Mononuclear cell (primary cell): ENCODE results near the gene TGM4. TPM values are rescaled to one million over a fixed set of nuclear protein-coding genes. Genes with fewer than 3 reads are reported as not detected.

Experiments used
- H3K27me3 ChIP-seq: 2 replicates; pipeline ENCODE4 v1.6.0; 2011; ENCODE audit warnings: low read length, control low read depth; ENCODE audit not compliant: insufficient read depth
- H3K4me1 ChIP-seq: 2 replicates; pipeline ENCODE4 v1.5.1; 2011; ENCODE audit warnings: mild to moderate bottlenecking, low read length, control low read depth; ENCODE audit not compliant: insufficient read depth
- H3K4me3 ChIP-seq: 2 replicates; pipeline ENCODE4 v1.5.1; 2011; ENCODE audit warnings: mild to moderate bottlenecking, low read length, moderate library complexity
- H3K9me3 ChIP-seq: 2 replicates; pipeline ENCODE4 v1.5.1; 2011; ENCODE audit warnings: low read depth, mild to moderate bottlenecking, control low read depth, low read length
- total RNA-seq: library from RNA; depleted of rRNA; stranded (reverse); fragments of >200 nt; gene quantifications from one replicate; pipeline ENCODE4 v1.2.3, GENCODE V29; 2012

Gene TGM4
- total RNA-seq, 1 donor, result not detected

DNA sequence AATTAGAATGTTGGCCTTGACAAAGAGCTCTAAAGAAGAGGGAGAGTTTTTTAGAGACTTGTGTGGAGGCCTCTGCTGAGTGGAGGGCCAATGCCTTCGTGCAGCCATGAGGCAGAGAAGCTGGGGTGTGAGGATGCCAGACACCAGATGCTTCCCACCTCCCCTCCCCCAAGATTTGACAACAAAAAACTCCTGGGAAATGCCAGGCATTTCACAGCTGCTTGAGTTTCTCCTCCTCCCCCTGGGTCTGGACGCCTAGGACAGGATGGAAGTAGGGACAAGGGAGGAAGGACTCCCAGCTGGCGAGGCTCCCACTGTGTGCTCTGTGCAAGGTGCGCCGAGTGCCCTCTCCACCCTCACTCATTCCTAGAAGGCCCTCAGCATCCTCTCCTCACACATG lies 20.1 kb downstream of the TGM4 start:
- Histone ChIP-seq H3K9me3 (no peaks in the 10 kb centered on the region), H3K4me3 (no peak overlapping the region), H3K4me1 (no peaks in the 10 kb centered on the region), H3K27me3 (no peaks in the 10 kb centered on the region)

DNA sequence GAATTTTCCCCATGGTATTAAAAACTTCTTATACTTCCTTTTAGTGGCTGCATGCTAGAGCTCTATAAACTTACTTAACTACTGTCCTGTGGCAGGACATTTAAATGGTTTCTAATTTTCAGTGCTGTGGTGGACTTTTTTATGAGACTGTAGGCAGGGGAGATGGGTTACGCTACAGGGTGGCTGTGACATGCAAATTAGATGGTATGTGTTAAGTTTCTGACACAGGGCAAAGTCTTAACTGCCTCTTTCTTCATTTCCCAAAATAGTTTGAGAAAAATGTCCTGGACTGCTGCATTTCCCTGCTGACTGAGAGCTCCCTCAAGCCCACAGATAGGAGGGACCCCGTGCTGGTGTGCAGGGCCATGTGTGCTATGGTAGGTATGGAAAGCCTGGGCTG lies 22.0 kb downstream of the TGM4 start:
- Histone ChIP-seq H3K9me3 (no peaks in the 10 kb centered on the region), H3K27me3 (no peaks in the 10 kb centered on the region), H3K4me3 (no peak overlapping the region), H3K4me1 (no peaks in the 10 kb centered on the region)

DNA sequence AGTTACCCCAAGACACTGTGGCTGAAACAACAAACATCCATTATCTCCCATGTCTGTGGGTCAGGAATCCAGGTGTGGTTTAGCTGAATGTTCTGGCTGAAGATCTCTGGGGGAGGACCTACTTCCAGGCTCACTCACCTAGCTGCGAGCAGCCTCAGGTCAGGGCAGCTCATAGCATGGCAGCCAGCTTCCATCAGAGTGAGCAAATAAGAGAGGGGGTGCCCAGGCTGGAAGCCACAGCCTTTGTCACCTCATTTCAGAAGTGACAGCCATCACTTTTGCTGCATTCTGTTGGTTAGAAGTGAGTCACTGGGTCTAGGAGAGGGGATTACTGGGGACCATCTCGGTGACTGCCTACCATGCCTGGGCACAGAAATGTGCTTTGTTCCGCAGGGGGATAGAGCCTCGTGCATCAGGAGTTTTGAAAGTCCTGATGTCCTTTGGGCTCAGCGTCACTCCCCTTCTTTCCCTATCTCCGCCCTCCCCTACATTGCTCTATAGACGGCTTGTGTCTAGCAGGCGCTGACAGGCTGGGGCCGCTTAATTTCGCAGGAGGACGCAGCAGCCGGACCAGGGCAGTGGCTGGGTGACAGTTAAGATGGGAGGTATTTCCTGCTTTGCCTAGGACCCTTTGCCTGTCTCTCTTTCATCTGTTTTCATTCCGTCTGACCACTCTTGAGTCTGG lies 25.4 kb downstream of the TGM4 start:
- Histone ChIP-seq H3K9me3 (no peaks in the 10 kb centered on the region), H3K4me1 (no peaks in the 10 kb centered on the region), H3K4me3 (no peak overlapping the region), H3K27me3 (no peaks in the 10 kb centered on the region)

DNA sequence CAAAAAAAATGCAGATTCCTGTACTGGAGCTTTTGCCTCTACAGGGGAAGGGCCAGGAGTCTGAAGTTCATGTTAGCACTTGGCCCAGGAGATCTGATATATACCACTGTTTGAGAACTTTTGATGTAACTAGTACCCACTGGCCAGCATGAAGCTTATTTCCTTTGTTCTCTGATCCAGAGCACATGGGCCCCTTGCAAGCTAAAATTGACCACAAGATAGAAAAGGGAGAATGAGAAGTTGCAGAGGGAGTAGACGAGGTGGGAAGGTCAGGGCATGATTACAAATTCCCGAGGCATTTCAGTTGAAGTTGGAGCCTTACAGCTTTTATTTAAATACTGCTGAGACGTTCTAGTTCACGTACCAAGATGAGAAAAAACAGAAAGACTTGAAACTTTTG lies 28.2 kb downstream of the TGM4 start:
- Histone ChIP-seq H3K9me3 (no peaks in the 10 kb centered on the region), H3K27me3 (no peaks in the 10 kb centered on the region), H3K4me3 (no peak overlapping the region), H3K4me1 (no peaks in the 10 kb centered on the region)

DNA sequence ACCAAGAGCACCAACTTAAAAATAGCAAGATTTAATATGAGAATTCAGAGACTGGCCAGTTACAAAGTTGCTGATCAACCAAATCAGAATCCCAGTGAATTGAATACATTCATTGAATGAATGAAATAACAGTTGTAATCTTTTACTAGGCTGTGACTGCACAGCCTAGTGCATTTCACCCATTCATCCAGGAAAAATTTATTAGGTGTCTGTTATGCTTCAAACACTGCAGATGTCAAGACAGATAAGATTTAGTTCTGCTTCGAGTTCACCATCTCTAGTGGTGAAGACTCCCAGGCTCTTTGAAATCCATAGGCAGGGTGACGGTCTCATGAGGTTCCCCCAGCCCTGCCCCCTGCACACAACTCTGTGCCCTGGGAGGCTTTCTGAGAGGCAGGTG lies 28.9 kb downstream of the TGM4 start:
- no peaks in the 10 kb centered on the region for H3K9me3 ChIP-seq
- no peak overlapping the region for H3K4me3 ChIP-seq
- no peaks in the 10 kb centered on the region for H3K4me1 ChIP-seq
- no peaks in the 10 kb centered on the region for H3K27me3 ChIP-seq

DNA sequence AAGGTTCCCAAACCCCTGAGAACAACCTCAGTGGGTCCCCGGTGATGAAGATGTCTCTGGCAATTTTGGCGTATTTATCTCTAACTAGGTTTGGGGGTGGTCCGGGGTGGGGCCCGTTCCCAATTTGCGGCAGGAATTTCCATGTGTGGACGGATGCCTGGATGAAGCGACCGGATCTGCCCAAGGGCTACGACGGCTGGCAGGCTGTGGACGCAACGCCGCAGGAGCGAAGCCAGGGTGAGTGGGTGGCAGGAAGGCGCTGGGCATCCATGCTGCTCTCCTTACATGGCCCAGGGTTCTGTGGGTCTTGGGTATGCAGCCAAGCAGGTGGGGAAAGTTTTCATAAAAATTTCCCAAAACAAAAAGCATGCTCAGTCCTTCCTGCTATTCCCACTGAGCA lies 29.3 kb downstream of the TGM4 start:
- H3K4me3 ChIP-seq, result no peak overlapping the region
- H3K9me3 ChIP-seq, result no peaks in the 10 kb centered on the region

DNA sequence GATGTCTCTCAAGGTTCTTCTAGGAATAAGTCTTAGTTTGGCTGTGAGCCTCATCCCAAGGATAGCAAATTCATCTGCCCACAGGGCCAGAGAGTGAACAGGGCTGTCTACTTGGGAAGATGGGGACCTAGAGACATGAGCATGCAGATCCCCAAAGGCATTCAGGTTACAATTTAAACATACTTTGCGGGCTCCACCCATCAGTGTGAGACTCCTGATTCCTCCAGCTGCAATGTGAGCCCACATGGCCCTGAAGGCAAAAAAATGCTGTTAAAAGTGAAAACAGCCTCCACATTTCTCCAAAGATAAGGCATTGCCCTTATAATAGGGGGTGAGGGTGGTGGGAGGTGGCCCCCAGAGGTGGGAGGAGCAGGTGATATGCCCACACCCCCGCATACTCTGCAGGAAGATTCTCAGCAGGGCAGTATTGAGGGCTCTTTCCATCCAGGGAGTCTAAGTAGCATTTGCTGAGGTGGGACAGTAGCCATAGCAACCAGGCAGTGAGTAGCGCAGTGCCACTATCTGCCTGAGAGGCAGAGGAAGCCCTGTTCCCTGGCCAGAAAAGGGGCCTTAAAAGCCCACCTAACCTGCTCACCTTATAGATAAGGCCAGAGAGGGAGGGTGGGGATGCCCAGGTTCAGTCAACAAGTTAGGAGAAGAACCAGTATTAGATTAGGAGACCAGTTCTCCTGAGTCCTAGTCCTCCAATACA lies 31.2 kb downstream of the TGM4 start:
- H3K4me1 ChIP-seq, result no peaks in the 10 kb centered on the region
- no peaks in the 10 kb centered on the region for H3K9me3 ChIP-seq
- H3K4me3 ChIP-seq, result no peak overlapping the region
- peaks cover 8% of the 10 kb centered on the region for H3K27me3 ChIP-seq

More for the DNA sequence above, 29.3 kb downstream of the TGM4 start:
- Histone ChIP-seq H3K27me3 (peaks cover 1% of the 10 kb centered on the region), H3K4me1 (no peaks in the 10 kb centered on the region)

DNA sequence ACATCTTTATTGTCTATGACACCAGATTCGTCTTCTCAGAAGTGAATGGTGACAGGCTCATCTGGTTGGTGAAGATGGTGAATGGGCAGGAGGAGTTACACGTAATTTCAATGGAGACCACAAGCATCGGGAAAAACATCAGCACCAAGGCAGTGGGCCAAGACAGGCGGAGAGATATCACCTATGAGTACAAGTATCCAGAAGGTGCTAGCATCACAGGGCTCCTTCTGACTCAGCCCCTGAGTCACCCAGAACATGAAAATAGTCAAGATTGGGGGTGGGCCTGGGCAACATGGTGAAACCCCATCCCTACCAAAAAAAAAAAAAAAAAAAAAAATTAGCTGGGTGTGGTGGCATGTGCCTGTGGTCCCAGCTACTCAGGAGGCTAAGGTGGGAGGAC lies 32.6 kb downstream of the TGM4 start:
- Histone ChIP-seq H3K27me3 (peaks cover 8% of the 10 kb centered on the region), H3K9me3 (no peaks in the 10 kb centered on the region), H3K4me1 (no peaks in the 10 kb centered on the region), H3K4me3 (no peak overlapping the region)

DNA sequence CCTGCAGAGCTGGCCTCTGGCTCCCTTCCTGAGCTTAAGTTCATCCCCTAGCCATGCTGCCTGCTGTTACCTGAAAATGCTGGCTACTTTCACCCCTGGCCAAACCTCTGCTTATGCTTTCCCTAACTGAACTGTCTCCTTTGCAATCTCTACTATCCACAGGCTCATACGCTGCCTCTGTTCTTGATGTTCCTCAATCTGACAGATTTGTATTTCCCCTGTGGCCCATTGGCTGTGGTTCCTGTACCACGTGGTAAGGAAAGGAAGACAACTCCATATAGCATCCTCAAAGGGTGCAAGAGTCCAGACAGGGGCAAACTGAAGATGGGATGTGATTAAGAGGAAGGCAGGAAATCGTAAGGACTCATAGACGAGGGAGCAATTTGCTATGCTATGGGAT lies 33.2 kb downstream of the TGM4 start:
- Histone ChIP-seq H3K27me3 (peaks cover 8% of the 10 kb centered on the region), H3K4me3 (no peak overlapping the region), H3K4me1 (no peaks in the 10 kb centered on the region), H3K9me3 (no peaks in the 10 kb centered on the region)

DNA sequence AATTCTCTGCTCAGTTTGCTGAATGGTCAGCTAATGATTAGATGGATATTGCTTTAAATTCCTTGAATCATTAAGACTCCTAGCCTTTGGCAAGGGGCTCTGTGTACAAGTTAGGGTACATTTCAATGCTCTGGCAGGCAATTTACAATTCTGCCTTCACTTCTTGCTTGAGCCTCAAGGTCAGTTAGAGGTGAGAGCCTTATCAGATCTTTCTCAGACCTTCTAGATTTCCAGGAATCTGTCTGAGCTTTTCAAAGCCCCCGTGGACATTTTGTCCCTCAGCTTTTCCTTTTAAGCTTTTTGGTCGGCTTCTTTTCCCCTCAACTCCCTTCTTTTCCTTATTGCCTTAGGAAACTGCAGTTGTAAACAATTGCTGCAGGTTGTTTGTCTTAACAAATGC lies 34.7 kb downstream of the TGM4 start:
- Histone ChIP-seq H3K9me3 (no peaks in the 10 kb centered on the region), H3K4me3 (no peak overlapping the region), H3K4me1 (no peaks in the 10 kb centered on the region), H3K27me3 (peaks cover 8% of the 10 kb centered on the region)

DNA sequence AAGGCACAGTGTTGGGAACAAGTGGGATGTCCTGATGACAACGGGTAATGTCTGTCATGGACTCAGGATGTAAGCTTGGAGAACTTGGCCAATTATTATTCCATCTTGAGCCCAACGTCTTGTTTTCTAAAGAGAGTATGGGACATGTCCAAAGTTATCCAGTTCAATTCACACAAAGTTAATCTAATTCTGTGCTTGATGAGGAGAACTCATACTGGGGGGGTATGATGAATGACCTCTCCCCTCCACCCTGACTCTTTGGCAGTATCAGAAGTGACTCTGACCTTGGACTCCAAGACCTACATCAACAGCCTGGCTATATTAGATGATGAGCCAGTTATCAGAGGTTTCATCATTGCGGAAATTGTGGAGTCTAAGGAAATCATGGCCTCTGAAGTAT lies 36.3 kb downstream of the TGM4 start:
- Histone ChIP-seq H3K4me3 (no peak overlapping the region), H3K9me3 (no peaks in the 10 kb centered on the region), H3K4me1 (no peaks in the 10 kb centered on the region), H3K27me3 (peaks cover 8% of the 10 kb centered on the region)

DNA sequence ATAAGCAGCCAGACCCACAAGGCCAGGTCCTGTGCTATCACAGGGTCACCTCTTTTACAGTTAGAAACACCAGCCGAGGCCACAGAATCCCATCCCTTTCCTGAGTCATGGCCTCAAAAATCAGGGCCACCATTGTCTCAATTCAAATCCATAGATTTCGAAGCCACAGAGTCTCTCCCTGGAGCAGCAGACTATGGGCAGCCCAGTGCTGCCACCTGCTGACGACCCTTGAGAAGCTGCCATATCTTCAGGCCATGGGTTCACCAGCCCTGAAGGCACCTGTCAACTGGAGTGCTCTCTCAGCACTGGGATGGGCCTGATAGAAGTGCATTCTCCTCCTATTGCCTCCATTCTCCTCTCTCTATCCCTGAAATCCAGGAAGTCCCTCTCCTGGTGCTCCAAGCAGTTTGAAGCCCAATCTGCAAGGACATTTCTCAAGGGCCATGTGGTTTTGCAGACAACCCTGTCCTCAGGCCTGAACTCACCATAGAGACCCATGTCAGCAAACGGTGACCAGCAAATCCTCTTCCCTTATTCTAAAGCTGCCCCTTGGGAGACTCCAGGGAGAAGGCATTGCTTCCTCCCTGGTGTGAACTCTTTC lies 39.6 kb downstream of the TGM4 start:
- Histone ChIP-seq H3K4me3 (no peak overlapping the region), H3K4me1 (no peaks in the 10 kb centered on the region), H3K27me3 (peaks cover 4% of the 10 kb centered on the region), H3K9me3 (no peaks in the 10 kb centered on the region)

DNA sequence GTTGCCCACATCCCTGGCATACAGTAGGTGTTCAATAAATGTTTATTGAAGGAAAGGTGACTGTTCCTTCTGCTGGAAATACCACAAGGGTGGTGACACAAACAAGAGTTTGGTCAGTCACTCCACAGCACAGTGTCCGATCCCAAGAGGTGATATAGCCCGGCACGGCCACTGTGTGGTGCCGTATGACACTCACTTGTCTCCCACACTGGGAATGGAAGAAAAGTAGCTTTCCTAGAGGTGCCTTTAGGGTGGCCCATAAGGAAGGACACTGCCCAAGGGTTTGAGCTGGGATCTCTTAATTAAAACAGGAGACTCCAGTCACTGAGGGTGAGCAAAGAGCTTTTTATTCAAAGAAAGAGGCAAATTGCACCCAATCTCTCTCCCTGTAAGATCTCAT lies 40.5 kb downstream of the TGM4 start:
- Histone ChIP-seq H3K27me3 (no peaks in the 10 kb centered on the region), H3K4me1 (no peaks in the 10 kb centered on the region), H3K9me3 (no peaks in the 10 kb centered on the region), H3K4me3 (no peak overlapping the region)

DNA sequence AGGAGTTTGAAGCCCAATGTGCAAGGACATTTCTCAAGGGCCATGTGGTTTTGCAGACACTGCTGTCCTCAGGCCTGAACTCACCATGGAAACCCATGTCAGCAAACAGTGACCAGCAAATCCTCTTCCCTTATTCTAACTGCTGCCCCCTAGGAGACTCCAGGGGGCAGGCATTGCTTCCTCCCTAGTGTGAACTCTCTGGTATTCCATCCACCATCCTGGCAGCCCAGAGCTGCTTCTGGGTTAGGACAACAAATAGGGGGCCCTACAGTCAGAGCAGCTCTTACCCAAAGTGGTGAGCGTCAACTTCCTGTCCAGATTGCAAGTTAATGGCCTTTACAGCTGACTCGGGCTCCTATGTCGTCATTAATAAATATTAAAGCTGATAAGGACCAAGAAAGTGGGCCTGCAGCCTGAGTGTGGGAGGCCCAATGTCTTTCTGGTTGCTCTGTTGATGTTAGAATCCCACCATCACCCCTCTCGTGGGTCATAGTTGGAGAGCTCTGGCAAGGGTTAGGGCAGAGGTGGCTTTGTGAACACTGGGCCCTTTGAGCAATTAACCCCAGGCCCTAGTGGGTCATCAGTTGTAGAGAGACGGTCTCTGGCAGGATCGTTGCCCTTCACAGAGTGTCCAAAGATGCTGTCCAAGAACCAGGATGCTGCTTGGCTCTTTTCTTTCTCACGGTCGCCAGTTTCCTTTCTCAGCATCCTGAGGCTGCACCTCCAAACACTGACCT lies 41.5 kb downstream of the TGM4 start:
- H3K4me1 ChIP-seq, result no peaks in the 10 kb centered on the region
- H3K27me3 ChIP-seq, result no peaks in the 10 kb centered on the region
- H3K4me3 ChIP-seq, result no peak overlapping the region
- H3K9me3 ChIP-seq, result no peaks in the 10 kb centered on the region

DNA sequence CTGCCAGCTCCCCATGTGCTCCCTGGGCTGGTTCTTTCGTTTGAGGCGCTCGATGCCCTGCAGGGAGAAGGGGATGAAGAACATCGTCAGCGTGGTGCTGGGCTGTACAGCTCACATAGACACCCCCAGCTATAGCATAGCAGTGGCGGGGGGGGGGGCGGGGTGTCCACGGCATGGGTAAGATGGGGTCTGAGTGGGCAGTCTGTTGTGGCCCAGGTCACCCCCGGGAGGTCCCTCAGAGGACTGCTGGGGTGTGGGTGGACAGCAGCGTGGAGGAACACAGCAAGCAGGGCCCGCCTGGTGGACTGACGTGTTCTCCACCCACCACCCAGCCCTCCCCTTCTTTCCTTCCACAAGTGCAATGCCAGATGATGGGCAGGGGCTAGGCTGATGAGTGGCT lies 43.7 kb downstream of the TGM4 start:
- no peaks in the 10 kb centered on the region for H3K9me3 ChIP-seq
- H3K4me3 ChIP-seq, result no peak overlapping the region
- H3K4me1 ChIP-seq, result no peaks in the 10 kb centered on the region
- H3K27me3 ChIP-seq, result no peaks in the 10 kb centered on the region
